ENCODE data around the gene ITSN1.

DNA sequence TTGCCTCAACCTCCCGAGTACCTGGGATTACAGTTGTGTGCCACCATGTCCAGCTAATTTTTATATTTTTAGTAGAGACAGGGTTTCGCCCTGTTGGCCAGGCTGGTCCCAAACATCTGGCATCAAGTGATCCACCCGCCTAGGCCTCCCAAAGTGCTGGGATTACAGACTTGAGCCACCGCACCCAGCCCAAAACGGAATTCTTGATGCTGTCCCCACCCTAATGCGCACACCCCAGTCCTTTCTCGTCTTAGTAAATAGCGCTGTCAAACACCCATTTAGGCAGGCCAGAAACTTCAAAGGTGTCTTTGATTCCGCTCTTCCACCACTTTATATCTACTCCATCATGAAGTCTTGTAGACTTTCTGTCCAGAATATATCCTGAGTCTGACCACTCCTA is 35.1 kb downstream of the ITSN1 start:
- TF ChIP-seq POLR2A (IDR thresholded peaks at IDR 0.05) (no peak), CTCF (IDR thresholded peaks at IDR 0.05) (no peak), POLR2AphosphoS5 (IDR thresholded peaks at IDR 0.05) (no peak)
